ENCODE results near the gene MOCOS.
A peak's percentile ranks its signal among the peaks of the same experiment; 100 is the strongest.
"Not testable (repeated sequence)": the region's sequence is repeated elsewhere in the genome, so short reads cannot be mapped to it uniquely, and the experiment has no call there.

The MOCOS gene

GRCh38 chr18:36205166-36205565 is 17.9 kb downstream of the MOCOS start:
- DNase-seq, result no peak

GRCh38 chr18:36207303-36207702 is 20.0 kb downstream of the MOCOS start:
- DNase-seq, result no peak

DNA sequence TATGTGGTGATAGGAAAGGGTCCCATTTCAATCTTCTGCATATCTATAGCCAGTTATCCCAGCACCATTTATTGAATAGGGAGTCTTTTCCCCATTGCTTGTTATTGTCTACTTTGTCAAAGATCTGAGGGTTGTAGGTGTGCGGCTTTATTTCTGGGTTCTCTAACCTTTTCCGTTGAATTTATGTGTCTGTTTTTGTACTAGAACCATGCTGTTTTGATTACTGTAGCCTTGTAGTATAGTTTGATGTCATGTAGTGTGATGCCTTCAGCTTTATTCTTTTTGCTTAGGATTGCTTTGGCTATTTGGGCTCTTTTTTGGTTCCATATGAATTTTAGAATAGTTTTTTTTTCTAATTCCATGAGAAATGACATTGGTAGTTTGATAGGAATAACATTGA is 20.7 kb downstream of the MOCOS start:
- DNase-seq, result not testable (repeated sequence)

DNA sequence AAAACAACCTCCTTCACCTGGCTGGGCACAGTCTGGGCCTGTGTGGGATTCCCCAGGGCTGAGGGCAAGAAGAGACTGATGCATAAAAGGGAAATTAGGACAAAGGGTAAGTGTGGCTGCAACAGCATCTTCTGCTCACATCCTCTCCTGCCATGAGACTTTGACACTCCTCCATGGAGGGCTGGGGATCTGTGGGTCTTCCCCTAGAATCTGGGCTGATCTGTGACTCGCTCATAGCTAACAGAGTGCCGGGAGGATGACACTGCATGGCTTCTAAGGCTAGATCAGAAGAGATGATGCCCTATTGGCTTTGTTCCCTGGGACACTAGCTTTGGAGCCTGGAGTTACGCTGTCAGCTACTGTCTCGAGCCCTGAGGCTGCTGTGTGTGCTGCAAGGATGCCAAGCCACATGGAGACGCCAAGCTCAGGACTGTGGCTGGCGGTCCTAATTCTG is 24.3 kb downstream of the MOCOS start:
- DNase-seq, result no peak

GRCh38 chr18:36212301-36213171 is 25.2 kb downstream of the MOCOS start:
- no peak for DNase-seq

GRCh38 chr18:36214811-36215210 is 27.5 kb downstream of the MOCOS start:
- DNase-seq, result no peak

DNA sequence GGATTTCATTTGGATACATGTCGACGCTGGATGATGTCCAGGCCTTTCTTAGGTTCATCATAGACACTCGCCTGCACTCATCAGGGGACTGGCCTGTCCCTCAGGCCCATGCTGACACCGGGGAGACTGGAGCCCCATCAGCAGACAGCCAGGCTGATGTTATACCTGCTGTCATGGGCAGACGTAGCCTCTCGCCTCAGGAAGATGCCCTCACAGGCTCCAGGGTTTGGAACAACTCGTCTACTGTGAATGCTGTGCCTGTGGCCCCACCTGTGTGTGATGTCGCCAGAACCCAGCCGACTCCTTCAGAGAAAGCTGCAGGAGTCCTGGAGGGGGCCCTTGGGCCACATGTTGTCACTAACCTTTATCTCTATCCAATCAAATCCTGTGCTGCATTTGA is 28.3 kb downstream of the MOCOS start:
- no peak for DNase-seq

GRCh38 chr18:36217348-36217747 is 30.1 kb downstream of the MOCOS start:
- DNase-seq, result no peak

- no peak for DNase-seq
Measured at GRCh38 chr18:36229188-36229587, 41.9 kb downstream of the MOCOS start.

GRCh38 chr18:36240510-36240909 is 53.2 kb downstream of the MOCOS start:
- DNase-seq, result not testable (repeated sequence)

DNA sequence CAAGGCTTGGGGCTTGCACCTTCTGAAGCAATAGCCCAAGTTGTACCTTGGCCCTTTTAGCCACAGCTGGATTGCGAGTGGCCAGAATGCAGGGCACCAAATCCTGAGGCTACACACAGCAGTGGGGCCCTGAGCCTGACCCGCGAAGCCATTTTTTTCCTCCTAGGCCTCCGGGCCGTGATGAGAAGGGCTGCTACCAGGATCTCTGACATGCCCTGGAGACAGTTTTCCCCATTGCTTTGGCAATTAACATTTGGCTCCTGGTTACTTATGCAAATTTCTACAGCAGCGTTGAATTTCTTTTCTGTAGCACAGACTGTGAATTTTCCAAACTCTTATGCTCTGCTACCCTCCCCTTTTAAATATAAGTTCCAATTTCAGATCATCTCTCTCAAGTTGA is 54.5 kb downstream of the MOCOS start:
- no peak for DNase-seq

DNA sequence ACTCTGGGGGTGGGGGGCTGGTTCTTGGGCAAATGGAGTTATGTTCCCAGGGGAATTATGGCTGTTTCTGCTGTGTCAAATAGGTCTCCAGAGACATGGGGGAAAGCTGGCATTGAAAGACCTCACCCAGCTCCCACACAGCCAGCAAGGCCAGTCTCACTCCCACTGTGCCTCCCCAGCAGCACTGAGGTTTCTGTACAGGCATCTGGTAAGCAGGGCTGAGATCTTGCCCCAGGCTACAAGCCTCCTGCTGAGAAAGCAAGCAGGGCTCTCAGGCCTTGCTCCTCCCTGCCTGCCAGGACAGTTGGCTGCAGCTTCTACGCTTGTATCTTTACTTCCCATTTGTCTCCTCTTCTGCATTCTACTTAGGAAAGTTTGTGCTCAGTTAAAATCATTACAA is 59.7 kb downstream of the MOCOS start:
- DNase-seq, result no peak

- no peak for DNase-seq
Measured at GRCh38 chr18:36249392-36249791, 62.1 kb downstream of the MOCOS start.

DNA sequence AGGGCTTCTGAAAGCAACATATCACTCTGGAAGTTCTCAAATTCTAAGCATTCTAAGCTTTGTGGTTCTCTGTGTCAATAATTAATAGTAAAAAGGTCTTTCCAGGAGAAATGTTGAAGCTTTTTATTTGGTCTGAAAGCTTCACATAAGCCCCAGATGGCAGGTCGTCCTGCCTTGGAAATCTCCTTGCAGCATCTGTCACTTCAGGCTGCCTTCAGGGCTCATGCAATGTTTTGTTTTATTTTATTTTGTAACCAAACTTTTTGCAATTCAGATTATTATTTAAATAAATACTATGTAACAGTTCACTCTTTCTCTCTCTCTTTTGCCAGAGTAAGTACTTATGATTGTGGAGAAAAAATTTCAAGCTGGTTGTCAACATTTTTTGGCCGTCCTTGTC is 63.5 kb downstream of the MOCOS start:
- DNase-seq, result no peak

DNA sequence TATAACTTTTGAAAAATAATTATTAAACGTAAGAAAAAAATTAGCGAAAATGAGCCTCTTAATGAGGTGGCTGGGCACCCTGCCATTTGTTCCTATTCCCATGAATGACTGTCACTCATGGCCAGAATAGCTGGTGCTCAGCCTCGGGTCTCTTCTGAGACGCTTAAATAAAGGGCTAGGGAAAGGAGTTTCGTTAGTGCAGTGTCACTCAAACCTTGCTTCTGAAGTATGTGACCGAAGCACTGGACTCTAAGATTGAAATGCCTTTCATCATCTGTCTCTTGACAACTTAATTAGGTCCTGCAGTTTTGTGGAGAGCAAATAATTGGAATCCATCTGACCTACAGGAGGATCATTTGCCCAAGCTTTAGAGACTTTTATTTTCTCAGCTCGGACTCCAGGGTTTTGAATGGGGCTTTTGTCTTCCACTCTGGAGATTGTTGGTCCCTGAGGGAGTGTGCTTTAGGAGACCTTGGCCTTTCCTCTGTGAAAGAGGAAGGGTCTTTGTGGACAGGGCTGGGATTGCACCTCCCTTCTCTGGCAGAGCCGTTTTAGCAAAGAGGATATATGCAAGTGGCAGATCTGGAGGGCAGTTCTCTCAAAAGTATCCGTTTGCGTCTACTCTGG is 67.9 kb downstream of the MOCOS start:
- no peak for DNase-seq

GRCh38 chr18:36256094-36256493 is 68.8 kb downstream of the MOCOS start:
- no peak for DNase-seq

DNA sequence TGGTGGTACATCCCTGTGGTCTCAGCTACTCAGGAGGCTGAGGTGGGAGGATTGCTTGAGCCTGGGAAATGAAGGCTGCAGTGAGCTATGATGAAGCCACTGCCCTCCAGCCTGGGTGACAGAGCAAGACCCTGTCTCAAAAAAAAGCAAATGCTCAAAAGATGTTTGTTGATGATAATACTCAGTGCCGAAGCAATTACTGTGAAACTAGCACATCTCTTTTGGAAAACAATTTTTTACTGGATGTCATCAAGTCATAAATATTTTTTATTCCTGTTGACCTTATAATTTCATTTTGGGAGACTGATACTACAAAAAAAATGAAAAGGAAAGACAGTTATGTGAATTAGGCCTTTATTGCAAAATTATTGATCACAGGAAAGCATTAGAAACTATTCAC is 75.7 kb downstream of the MOCOS start:
- no peak for DNase-seq

GRCh38 chr18:36264283-36264682 is 77.0 kb downstream of the MOCOS start:
- DNase-seq, result no peak

DNA sequence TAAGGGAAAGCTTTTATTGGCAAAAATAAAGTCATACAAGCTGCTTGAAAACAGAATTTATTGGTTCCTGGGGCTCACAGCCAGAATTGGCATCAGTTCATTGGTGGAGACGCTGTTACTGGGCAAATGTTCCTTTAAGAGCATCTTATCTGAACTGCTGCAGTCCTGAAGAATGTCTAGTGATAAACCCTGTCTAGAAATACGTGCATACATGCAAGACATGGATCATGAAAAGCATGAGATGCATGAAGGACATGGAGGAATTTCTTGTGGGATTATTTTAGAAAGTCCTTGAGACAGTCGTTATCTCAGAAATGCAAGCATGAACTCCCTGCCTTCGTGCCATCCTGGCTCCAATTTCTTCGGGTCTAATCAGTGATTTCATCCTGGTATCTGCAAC is 77.7 kb downstream of the MOCOS start:
- DNase-seq, result peak; percentile 90

DNA sequence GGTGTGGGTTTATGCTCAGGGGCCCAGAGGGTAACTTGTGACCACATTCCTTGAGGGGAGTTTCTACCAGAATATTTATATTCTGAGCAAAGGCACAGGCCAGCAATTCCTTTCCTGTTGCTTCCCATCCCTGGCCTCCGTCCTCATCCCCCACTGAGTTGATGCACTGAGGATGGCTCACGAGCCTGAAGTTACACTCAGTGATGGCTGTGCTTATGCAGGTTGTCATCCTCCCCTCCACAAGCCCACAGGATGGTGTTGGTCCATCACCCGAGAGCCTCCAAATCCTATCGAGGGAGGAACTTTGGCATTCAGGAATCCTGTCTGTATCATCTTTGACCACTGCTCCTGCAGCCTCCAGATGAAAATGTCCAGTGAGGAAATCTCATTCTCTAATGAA is 81.9 kb downstream of the MOCOS start:
- DNase-seq, result no peak

DNA sequence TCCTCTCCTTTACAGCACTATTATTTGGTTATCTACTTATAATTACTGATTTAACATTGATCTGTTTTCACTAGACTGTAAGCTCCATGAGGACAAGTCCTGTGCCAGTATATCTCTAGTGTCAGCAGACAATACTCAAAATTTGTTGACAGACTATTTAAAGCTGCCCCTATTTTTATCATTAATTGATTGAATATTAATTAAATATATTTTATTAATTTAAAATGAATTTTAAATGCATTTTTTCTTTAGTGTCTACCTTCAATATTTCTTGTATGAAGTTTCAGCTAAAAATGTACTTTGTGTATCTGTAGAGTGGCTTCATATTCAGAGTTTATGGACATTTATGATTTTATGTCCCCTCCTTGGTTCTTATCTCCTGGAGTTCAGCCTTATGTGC is 83.9 kb downstream of the MOCOS start:
- DNase-seq, result no peak

GRCh38 chr18:36273347-36273746 is 86.0 kb downstream of the MOCOS start:
- DNase-seq, result no peak

DNA sequence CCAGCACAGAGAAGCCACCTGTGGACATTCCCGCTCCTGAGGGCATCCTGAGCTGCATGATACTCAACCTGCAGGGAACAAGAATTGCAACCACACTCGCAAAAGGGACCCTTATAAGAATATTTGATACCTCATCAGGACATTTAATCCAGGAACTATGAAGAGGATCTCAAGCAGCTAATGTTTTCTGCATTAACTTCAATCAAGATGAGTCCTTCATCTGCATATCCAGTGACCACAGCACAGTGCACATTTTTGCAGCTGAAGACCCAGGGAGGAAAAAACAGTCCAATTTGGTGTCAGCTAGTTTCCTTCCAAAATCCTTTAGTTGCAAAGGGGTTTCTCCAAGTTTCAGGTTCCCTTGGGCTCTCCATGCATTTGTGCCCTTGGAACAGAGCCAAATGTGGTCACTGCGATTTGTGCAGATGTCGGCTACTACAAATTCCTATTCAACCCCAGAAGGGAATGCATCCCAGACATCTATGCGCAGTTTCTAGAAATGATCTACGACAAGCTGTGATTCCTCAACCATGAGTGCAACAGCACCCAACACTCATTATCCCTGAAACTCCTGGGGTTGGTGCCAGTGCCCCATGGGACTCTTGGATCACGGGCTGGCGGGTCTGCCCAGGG is 86.9 kb downstream of the MOCOS start:
- DNase-seq, result no peak

DNA sequence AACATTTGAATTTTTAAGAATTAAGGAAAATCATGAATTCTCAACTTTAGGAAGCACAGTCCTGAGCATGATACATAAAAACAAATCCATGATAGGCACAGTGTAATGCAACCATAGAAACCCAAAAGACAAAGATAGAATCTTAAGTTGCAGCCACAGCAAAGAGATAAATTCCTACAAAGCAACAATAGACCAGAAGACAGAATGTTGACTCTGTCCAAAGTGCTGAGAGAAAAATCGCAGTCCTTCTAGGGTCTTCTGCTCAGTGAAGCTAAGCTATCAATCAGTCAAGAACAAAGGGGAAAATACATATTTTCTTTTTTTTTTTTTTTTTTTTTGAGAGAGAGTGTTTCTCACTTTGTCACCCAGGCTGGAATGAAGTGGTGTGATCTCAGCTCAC is 88.3 kb downstream of the MOCOS start:
- DNase-seq, result no peak

Measured in hematopoietic multipotent progenitor cell treated with erythropoietin and hydrocortisone succinate and interleukin-3 and kit ligand, for 8 days (in vitro differentiated cells).